GM18498 (cell line): ENCODE results near the gene CFAP43.

ENCODE experiments used
- ATAC-seq: cut with Tn5 transposase; IDR thresholded peaks from one replicate; pipeline ENCODE4 v1.9.1; 2021; ENCODE audit warnings: mild to moderate bottlenecking, moderate library complexity; ENCODE audit not compliant: unreplicated experiment

CFAP43 gene

GRCh38 chr10:104099269-104099668 is 132.9 kb downstream of the CFAP43 start:
- ATAC-seq, result no peak

- no peak for ATAC-seq
Measured at GRCh38 chr10:104098358-104098925, 133.7 kb downstream of the CFAP43 start.

- no peak for ATAC-seq
Measured at GRCh38 chr10:104096692-104097091, 135.5 kb downstream of the CFAP43 start.

GRCh38 chr10:104092749-104093148 is 139.4 kb downstream of the CFAP43 start:
- no peak for ATAC-seq

- no peak for ATAC-seq
Measured at GRCh38 chr10:104090611-104091010, 141.6 kb downstream of the CFAP43 start.

- ATAC-seq, result no peak
Measured at GRCh38 chr10:104089621-104090020, 142.5 kb downstream of the CFAP43 start.

GRCh38 chr10:104088239-104088638 is 143.9 kb downstream of the CFAP43 start:
- ATAC-seq, result no peak

GRCh38 chr10:104085801-104086400 is 146.3 kb downstream of the CFAP43 start, which contains the start of gene COL17A1:
TSS of gene COL17A1 (minus strand) at chr10:104085880. CDS start at chr10:104080673, 5,207 bp downstream.
- ATAC-seq, result no peak

- ATAC-seq, result no peak
Measured at GRCh38 chr10:104084482-104085142, 147.6 kb downstream of the CFAP43 start.

GRCh38 chr10:104081998-104082397 is 150.2 kb downstream of the CFAP43 start:
- no peak for ATAC-seq

GRCh38 chr10:104080762-104081161 is 151.4 kb downstream of the CFAP43 start:
- no peak for ATAC-seq
